ENCODE measurements around the gene ANAPC1.
"Not testable (repeated sequence)": the region's sequence is repeated elsewhere in the genome, so short reads cannot be mapped to it uniquely, and the experiment has no call there.

The ANAPC1 gene

GRCh38 chr2:111747410-111748115 lies 136.4 kb downstream of the ANAPC1 start:
- peak; percentile 38 for TF ChIP-seq CTCF (IDR thresholded peaks at IDR 0.05; ENCODE audit: insufficient read depth, low read depth, low read length, missing control alignments)
- H3K4me3 ChIP-seq (ENCODE audit: low read length); DNase-seq (ENCODE audit: low read depth): not testable (repeated sequence)

GRCh38 chr2:111744751-111745150 lies 139.2 kb downstream of the ANAPC1 start:
- DNase-seq (ENCODE audit: low read depth); H3K4me3 ChIP-seq (ENCODE audit: low read length): not testable (repeated sequence)

GRCh38 chr2:111741517-111741916 lies 142.5 kb downstream of the ANAPC1 start:
- not testable (repeated sequence) for H3K4me3 ChIP-seq (ENCODE audit: low read length); DNase-seq (ENCODE audit: low read depth)

GRCh38 chr2:111735838-111736721 lies 147.9 kb downstream of the ANAPC1 start:
- TF ChIP-seq CTCF (IDR thresholded peaks at IDR 0.05; ENCODE audit: insufficient read depth, low read depth, low read length, missing control alignments): peak; percentile 37
- DNase-seq (ENCODE audit: low read depth); H3K4me3 ChIP-seq (ENCODE audit: low read length): not testable (repeated sequence)

GRCh38 chr2:111735420-111735819 lies 148.6 kb downstream of the ANAPC1 start:
- not testable (repeated sequence) for DNase-seq (ENCODE audit: low read depth); H3K4me3 ChIP-seq (ENCODE audit: low read length)

- not testable (repeated sequence) for H3K4me3 ChIP-seq (ENCODE audit: low read length); DNase-seq (ENCODE audit: low read depth)
These were observed 154.1 kb downstream of the ANAPC1 start for GRCh38 chr2:111729812-111730458.

- DNase-seq (ENCODE audit: low read depth): peak; percentile 80
- H3K4me3 ChIP-seq (ENCODE audit: low read length): not testable (repeated sequence)
These were observed 156.3 kb downstream of the ANAPC1 start for GRCh38 chr2:111727611-111728110.

GRCh38 chr2:111725742-111726141 lies 158.3 kb downstream of the ANAPC1 start:
- not testable (repeated sequence) for H3K4me3 ChIP-seq (ENCODE audit: low read length)
- peak; percentile 24 for DNase-seq (ENCODE audit: low read depth)
- TF ChIP-seq CTCF (IDR thresholded peaks at IDR 0.05; ENCODE audit: insufficient read depth, low read depth, low read length, missing control alignments): peak; percentile 16

- not testable (repeated sequence) for H3K4me3 ChIP-seq (ENCODE audit: low read length); DNase-seq (ENCODE audit: low read depth)
These were observed 164.4 kb downstream of the ANAPC1 start for GRCh38 chr2:111719610-111720009.
